Measurements from ENCODE around the gene DRC7. TPM values are rescaled to one million over a fixed set of nuclear protein-coding genes. Genes with fewer than 3 reads are reported as not detected.

Gene DRC7
- total and polyA plus RNA-seq, 9 of the 15 experiments (the other 6 are each of a cell fraction or from before 2014, with no cell fraction given): 0.04 to 0.33 (median 0.12) TPM; not detected in 3

GRCh38 chr16:57734925-57735754 lies 40.5 kb downstream of the DRC7 start (continued):
- TF ChIP-seq MGA (IDR thresholded peaks at IDR 0.05) (peak; percentile 77), CREB3 (tag; conservative IDR thresholded peaks at IDR 0.05; ENCODE audit: low read depth) (peak; percentile 54; the same call in 1 of the 2 replicates), VEZF1 (CRISPR knock-in tag; IDR thresholded peaks at IDR 0.05) (peak; percentile 64; the same call in 1 of the 2 replicates), SRF (CRISPR knock-in tag; IDR thresholded peaks at IDR 0.05) (peak in 1 of 2 experiments; percentile 86; a peak in 2 of 4 replicates), ZBTB11 (CRISPR knock-in tag; IDR thresholded peaks at IDR 0.05) (0 out of 6 replicates have a peak, but pooled peaks of 1 of the 3 experiments have one; percentile 27), FOXJ2 (tag; IDR thresholded peaks at IDR 0.05) (peak; percentile 74; the same call in 1 of the 2 replicates)
